Activated CD8-positive, alpha-beta T cell treated with anti-CD3 and anti-CD28 coated beads for 36 hours (primary cell): Measurements from ENCODE around the gene JMJD8. TPM values are rescaled to one million over a fixed set of nuclear protein-coding genes. Genes with fewer than 3 reads are reported as not detected.

Source experiments
- ATAC-seq: fragments of 200-7000 bp; cut with Tn5 transposase; one replicate; pipeline ENCODE4 v1.10.0; 2021; ENCODE audit warnings: mild to moderate bottlenecking, moderate library complexity
- CTCF ChIA-PET: fragments of 350-600 bp; sonication (Branson Sonifier 250); formaldehyde crosslinking; loops from one replicate; lab custom pipeline; 2021; ENCODE audit warnings: antibody characterized with exemption; lab: Charles Lee
- POLR2A ChIA-PET: fragments of 350-600 bp; sonication (Branson Sonifier 250); formaldehyde crosslinking; loops from one replicate; lab custom pipeline; 2021; ENCODE audit warnings: antibody characterized with exemption; lab: Charles Lee
- DNase-seq: peaks from one replicate; pipeline ENCODE4 v3.0.0-alpha.2; 2020
- H3K27ac Mint-ChIP-seq: one replicate; pipeline ENCODE4 v1.8.0; 2021; ENCODE audit warnings: mild to moderate bottlenecking, mixed read lengths
- H3K27me3 Mint-ChIP-seq: one replicate; pipeline ENCODE4 v1.8.0; 2021; ENCODE audit warnings: mixed read lengths
- H3K36me3 Mint-ChIP-seq: one replicate; pipeline ENCODE4 v1.8.0; 2021; ENCODE audit warnings: low read depth, mixed read lengths
- H3K4me1 Mint-ChIP-seq: one replicate; pipeline ENCODE4 v1.8.0; 2021; ENCODE audit warnings: low read depth, mixed read lengths
- H3K4me3 Mint-ChIP-seq: one replicate; pipeline ENCODE4 v1.8.0; 2021; ENCODE audit warnings: mild to moderate bottlenecking, moderate library complexity, mixed read lengths
- H3K9me3 Mint-ChIP-seq: one replicate; pipeline ENCODE4 v1.8.0; 2021; ENCODE audit warnings: mixed read lengths
- CTCF ChIP-seq: fragments of 200-600 bp; IDR thresholded peaks from one replicate; pipeline ENCODE4 v1.8.0; 2022; ENCODE audit warnings: antibody characterized with exemption, mild to moderate bottlenecking
- intact Hi-C: fragments of 100-400 bp; cut with micrococcal nuclease; formaldehyde crosslinking; loops from one replicate; pipeline ENCODE4 v1.10.0; 2022
- total RNA-seq, 2 experiments: library from RNA; stranded (reverse); gene quantifications; one replicate each; pipeline ENCODE4 v1.2.3, GENCODE V29; 2021

Gene JMJD8
- total RNA-seq, 2 experiments from 2014 or later, result 26.2 to 28.7 TPM

DNA sequence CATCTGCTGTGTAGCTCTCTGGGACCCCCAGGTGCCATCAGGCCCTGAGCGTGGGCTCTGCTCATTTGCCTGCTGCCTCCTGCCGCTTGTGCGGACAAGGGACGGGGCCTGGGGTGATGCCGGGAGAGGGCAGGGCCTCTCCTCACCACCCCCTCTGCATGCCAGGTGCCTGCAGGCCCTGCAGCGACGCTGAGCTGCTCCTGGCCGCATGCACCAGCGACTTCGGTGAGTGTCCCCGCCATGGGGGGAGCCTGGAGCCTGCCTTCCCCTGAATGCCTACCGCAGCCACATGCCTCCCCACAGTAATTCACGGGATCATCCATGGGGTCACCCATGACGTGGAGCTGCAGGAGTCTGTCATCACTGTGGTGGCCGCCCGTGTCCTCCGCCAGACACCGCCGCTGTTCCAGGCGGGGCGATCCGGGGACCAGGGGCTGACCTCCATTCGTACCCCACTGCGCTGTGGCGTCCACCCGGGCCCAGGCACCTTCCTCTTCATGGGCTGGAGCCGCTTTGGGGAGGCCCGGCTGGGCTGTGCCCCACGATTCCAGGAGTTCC lies 32.7 kb upstream of the JMJD8 start:
- CTCF ChIA-PET, result interaction anchor here (8.1 to 11.9 kb wide), 2 partner anchors 13 to 69 kb away, joined by 149 to 207 read pairs; partner anchors contain the start of genes ANTKMT, CCDC78, CHTF18 and HAGHL
- peak overlapping the region; percentile 80 for H3K4me3 Mint-ChIP-seq
- H3K27ac Mint-ChIP-seq, result no peak overlapping the region
- TF ChIP-seq CTCF, result no peak
- POLR2A ChIA-PET, result interaction anchor here (1.1 to 3.9 kb wide), 5 partner anchors 9 to 36 kb away, joined by 4 to 37 read pairs (median 7); partner anchors contain the start of genes CCDC78, HAGHL and STUB1
- intact Hi-C loops, result no loop called here
- ATAC-seq (no peak), DNase-seq (no peak)
- no peaks in the 10 kb centered on the region for H3K36me3 Mint-ChIP-seq
- peaks cover 7% of the 10 kb centered on the region for H3K27me3 Mint-ChIP-seq
- H3K4me1 Mint-ChIP-seq, result peaks cover 27% of the 10 kb centered on the region
- no peaks in the 10 kb centered on the region for H3K9me3 Mint-ChIP-seq

DNA sequence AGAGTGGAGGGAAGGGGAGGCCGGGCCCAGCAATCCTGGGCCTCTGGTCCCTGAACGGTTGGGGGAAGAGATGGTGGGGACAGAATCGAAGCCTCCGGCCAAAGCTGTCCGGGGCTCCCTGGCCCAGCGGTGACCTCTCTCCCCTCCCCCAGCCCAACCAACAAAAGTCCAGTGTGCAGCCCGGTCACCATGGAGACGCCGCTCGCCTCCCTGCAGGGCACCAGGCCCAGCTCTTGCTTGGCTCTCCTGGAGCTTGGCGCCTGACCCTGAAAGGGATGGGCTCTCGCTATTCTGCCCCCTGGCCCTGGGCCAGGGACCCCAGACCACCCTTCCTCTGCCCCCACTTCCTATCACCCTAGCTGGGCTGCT lies 32.0 kb upstream of the JMJD8 start:
- no peaks in the 10 kb centered on the region for H3K9me3 Mint-ChIP-seq
- ChIA-PET CTCF (interaction anchor here (0.8 to 11.9 kb wide), 7 partner anchors 9 to 69 kb away, joined by 3 to 207 read pairs (median 3); partner anchors contain the start of genes ANTKMT, CCDC78, CHTF18 and HAGHL), POLR2A (interaction anchor here (1.1 to 3.9 kb wide), 9 partner anchors 10 to 69 kb away, joined by 3 to 37 read pairs (median 5); partner anchors contain the start of genes CCDC78, HAGHL and STUB1)
- H3K36me3 Mint-ChIP-seq, result no peaks in the 10 kb centered on the region
- peak overlapping the region; percentile 80 for H3K4me3 Mint-ChIP-seq
- intact Hi-C loops, result no loop called here
- no peak overlapping the region for H3K27ac Mint-ChIP-seq
- no peak for DNase-seq
- H3K4me1 Mint-ChIP-seq, result peaks cover 27% of the 10 kb centered on the region
- no peak for ATAC-seq
- TF ChIP-seq CTCF, result no peak
- peaks cover 10% of the 10 kb centered on the region for H3K27me3 Mint-ChIP-seq

DNA sequence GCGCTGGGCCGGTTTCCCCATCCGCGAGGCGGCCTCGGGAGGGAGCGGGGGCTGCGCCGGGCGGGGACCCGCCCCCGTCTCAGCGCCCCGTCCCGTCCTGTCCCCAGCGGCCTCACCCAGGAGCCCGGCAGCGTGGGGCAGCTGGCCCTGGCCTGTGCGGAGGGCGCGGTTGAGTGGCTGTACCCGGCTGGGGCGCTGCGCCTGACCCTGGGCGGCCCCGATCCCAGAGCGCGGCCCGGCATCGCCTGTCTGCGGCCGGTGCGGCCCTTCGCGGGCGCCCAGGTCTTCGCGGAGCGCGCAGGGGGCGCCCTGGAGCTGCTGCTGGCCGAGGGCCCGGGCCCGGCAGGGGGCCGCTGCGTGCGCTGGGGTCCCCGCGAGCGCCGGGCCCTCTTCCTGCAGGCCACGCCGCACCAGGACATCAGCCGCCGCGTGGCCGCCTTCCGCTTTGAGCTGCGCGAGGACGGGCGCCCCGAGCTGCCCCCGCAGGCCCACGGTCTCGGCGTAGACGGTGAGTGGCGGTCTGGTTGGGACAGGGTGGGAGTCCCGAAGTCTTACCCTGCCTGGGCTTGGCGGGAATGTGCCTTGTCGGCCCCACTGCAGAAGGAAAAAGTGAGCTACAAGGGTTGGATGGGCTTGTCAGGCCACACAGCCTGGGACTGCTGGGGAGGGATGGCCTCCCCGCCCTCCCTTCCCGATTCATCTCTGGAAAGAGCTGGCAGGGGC lies 31.5 kb upstream of the JMJD8 start:
- Mint-ChIP-seq H3K4me3 (peak overlapping the region; percentile 80), H3K36me3 (no peaks in the 10 kb centered on the region), H3K27ac (no peak overlapping the region), H3K9me3 (no peaks in the 10 kb centered on the region), H3K27me3 (peaks cover 10% of the 10 kb centered on the region), H3K4me1 (peaks cover 27% of the 10 kb centered on the region)
- peak; percentile 40 for TF ChIP-seq CTCF
- DNase-seq (no peak), ATAC-seq (peak; percentile 10)
- CTCF ChIA-PET, result interaction anchor here (0.8 to 11.9 kb wide), 10 partner anchors 8 to 70 kb away, joined by 3 to 207 read pairs (median 3); partner anchors contain the start of genes ANTKMT, CCDC78, CHTF18 and CIAO3
- POLR2A ChIA-PET, result interaction anchor here (1.1 to 3.9 kb wide), 9 partner anchors 11 to 70 kb away, joined by 3 to 37 read pairs (median 5); partner anchors contain the start of genes CCDC78, HAGHL and STUB1
- intact Hi-C loops, result no loop called here

DNA sequence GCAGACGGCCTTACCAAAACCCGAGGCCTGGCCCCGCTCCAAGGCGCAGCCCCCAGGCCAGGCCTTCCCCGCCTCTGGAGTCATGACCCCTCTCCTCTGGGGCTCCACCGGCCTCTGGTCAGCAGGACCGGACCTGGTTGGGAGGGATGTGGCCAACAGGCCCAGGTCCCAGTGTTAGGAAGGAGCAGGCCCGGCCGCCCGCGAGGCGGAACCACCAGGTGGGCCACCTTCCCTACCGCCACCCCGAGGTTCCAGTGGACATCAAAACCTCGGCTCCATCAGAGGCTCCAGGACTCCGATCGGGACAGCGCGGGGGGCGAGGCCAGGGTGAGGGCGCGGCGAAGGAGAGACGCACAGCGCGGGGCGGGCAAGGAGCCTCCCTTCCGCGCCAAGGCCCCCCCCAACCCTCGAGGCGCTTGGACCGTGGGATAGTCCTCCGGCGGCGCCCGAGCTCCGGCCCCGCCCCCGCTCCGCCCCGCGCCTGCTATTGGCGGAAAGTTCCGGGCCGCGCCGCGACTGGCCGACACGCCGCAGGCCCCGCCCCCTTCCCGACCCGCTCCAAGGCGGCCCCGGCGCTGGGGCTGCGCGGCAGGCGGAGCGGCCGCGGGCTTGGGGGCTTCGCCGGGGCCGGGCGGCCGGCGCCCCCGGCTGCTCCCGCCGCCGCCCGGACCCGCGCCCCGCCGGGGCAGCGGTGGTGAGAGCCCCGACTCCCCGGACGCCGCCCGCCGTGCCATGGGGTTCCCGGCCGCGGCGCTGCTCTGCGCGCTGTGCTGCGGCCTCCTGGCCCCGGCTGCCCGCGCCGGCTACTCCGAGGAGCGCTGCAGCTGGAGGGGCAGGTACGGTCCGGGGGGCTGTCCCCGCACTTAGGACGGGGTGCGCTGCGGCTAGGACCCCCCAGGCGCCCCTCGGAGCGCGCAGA lies 30.7 kb upstream of the JMJD8 start, which contains the start of gene METRN:
TSS of gene METRN (plus strand) at position 561 of the 919 bp plus-strand sequence. CDS start at position 733, 172 bp downstream.
- no peaks in the 10 kb centered on the region for H3K9me3 Mint-ChIP-seq
- POLR2A ChIA-PET, result interaction anchor here (1.1 to 3.9 kb wide), 5 partner anchors 11 to 71 kb away, joined by 3 to 37 read pairs (median 4); partner anchors contain the start of genes CCDC78 and HAGHL
- no peak for TF ChIP-seq CTCF
- peaks cover 12% of the 10 kb centered on the region for H3K27me3 Mint-ChIP-seq
- peak within 1 kb of the TSS; percentile 80 for H3K4me3 Mint-ChIP-seq
- CTCF ChIA-PET, result interaction anchor here (0.9 to 11.9 kb wide), 7 partner anchors 11 to 71 kb away, joined by 3 to 207 read pairs (median 3); partner anchors contain the start of genes ANTKMT, CCDC78, CHTF18 and CIAO3
- H3K36me3 Mint-ChIP-seq, result no peaks in the 10 kb centered on the region
- H3K4me1 Mint-ChIP-seq, result peaks cover 21% of the 10 kb centered on the region
- DNase-seq (peak; percentile 94), ATAC-seq (peak; percentile 87)
- H3K27ac Mint-ChIP-seq, result no peak within 1 kb of the TSS
- intact Hi-C loops, result no loop called here
